NCI-H526 treated with DMSO at 0.1 percent for 48 hours (cell line): ENCODE data around the gene SLCO2A1.

Experiments used
- DNase-seq: peaks from one replicate; lab custom pipeline; 2025; lab: John Stamatoyannopoulos, UW

Gene SLCO2A1

DNA sequence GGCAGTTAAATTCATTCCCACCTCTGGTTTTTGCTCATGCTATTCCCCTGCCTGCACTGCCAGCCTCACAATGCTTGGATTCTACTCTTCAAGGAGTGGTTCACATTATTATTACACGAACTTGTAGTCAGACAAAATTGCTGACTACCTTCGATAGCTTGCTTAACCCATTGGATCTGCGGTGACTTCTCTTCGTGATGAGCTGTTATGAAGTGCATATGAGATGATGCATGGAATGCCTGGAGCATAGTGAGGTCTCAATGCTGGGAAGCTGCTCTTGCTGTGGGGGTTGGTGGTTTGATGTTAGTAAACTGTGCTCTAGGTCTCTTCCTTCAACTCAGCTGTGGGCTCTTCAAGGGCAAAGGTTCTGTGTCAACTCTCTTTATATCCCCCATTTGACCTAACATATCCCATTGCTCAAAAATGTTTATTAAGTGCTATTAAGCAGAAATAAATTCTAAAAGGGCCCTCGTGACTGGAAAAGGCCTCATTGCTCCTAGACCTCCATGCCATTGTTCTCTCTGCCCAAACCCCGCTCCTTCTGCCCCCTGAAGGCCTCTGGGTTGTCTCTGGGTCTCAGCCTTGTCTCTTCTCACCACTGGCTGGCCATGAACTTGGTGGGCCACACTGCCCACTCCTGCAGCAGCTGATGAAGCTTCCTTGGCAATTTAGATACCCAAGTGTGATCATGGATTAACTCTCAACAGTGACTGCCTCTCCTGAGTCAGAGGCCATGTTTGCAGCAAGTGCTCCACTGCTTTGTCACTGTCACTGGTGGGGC, 4.5 kb upstream of the SLCO2A1 start:
- DNase-seq, result no peak

DNA sequence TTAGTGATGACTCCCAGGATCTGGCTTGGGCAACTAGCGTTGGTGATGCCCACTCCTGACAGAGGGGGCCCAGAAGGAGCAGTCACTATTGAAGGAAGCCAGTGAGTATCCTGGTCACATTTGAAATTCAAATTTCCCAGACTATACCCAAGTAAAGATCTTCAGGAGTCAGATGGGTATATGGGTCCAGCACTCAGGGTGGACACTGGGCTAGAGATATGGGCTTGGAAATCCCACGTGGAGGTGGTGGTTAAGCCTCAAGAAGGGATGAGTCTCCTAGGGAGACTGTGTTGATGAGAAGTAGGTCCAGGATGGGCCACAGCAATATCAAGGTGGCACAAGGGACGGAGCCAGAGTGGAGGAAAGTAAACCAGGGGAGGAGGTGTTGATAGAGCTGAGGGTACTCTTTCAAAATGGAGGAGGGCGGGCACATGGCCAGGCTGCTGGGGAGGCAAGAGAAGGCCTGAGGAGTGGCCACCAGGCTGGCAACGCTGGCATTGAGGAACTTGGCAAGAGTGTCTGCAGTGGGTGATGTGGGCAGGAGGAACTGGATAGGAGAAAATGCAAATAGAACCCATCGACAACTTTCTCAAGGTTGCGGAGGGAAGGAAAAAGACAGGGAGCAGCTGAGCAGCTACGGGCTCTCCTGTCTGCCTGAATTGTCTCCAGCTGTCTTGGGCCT, 3.7 kb upstream of the SLCO2A1 start:
- no peak for DNase-seq

DNA sequence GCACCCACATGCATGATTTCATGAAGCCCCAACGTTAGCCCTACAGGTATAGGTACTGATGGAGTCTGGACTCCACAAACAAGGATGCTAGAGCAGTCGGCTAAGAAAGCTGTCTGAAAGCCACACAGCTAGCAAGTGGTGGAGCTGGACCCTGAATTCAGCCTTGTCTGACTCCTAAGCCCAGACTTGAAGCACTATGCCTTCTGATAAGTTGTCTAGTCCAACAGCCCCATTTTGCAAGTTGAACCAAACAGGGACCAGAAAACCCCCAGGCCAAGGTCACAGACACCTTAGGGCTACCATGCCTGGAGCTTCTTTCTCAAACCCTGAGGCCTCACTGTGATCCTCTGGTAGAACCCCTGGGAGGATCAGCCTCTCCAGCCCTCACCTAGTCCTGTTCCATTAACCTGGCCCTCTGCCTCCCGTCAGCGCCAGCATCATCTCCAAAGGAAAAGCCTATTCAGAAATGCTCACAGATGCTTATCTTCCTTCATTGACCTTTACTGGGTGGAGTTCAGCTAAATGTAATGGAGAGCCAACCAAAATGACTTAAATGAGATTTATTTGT, 1.7 kb upstream of the SLCO2A1 start:
- no peak for DNase-seq

DNA sequence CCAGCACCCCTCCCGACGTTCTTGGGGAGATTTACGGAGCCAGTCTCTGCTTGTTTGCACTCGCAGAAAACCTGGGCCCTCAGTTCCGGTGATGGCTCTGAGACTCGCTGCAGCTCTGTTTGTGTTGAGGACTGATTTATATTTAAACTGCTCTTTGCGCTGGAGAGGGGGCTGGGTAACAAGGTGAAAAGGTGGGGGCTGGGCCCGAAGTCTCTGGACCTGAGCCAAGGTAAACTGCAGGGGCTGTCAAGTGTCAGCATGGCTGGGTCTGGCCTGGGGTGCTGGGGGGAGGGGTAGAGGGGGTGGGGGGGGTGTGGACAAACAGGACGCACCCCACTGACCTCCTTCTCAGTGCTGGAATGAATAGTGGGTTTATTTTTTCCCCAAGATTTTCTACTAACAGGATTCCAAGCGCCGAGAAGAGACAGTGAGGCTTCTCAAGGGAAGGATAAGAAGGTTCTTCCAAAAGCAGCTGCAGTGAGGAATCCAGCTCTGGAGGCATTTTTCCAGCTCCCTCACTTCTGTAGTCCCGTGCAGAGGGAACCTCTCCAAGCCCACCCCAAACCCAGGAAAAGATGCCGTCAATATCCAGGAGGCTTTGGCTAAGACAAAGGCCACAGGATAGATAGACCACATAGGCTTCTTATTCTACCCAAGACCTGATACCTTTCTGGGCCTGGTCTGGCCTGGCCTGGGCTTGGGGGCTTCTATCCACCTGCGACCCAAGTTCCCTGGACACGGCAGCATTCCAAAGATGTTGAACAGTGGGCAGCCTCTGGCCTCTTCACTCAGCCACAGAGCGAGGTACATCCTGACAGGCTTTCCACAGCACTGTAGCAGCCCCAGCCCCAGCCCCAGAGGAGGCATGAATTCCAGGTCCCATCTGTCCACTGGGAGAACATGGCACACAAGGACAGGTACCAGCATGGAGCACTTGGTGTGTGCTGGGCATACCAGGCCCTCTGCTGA, 938 bp upstream of the SLCO2A1 start:
- no peak for DNase-seq

DNA sequence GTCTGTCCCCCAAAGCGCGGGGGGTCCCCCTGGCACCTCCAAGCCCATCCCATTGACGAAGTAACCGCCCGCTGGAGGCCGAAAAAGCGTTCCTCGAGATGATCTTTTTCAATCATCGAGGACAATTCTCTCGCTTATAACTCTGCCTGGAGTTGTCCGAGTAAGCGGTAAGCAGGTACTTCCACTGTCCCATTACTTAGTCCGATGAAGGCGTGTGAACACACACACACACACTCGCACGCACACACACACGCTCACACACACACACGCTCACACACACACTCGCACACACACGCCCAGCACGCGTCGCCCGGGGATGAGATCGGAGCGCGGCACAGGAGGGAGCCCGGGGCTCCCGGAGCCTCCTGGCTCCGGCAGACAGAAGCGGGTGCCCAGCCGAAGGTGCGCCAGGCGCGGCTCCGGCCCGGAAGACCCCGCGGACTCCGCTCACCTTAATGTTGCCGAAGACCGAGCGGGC, 430 bp downstream of the SLCO2A1 start:
- no peak for DNase-seq

DNA sequence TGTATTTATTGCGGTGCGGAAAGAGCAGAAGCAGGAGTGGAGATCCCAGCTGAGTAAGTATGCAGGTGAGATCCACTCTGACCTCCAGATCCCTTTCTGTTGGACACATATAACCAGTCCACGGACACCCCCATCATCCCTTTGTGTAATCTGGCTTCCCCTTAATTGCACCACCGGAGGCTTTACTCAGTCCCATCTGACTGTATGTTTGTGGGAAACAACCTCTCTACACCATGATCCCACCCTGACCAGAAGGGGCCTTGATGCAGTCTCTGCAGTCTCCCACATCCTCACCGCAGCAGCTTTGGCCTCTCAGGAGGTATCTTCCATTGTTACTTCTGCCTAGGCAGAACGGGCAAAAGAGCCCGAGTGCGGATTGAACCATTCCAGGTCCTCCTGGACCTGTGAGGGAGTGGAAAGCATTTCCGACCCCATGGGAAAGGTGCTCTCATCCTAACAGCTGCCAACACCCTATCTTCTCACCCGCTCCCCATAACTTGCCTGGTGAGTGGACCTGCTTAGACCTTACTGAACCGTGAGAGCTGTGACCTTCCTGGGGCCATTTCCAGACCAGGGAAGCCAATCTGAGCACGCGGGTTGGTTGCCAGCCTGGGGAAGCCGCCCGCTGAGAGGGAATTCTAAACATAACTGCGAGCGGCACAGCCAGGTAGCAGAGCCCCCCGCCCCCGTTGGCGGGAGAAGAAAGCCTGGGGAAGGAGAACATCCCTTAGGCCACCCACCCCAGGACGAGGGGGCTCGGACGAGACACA, 1.1 kb downstream of the SLCO2A1 start:
- no peak for DNase-seq

DNA sequence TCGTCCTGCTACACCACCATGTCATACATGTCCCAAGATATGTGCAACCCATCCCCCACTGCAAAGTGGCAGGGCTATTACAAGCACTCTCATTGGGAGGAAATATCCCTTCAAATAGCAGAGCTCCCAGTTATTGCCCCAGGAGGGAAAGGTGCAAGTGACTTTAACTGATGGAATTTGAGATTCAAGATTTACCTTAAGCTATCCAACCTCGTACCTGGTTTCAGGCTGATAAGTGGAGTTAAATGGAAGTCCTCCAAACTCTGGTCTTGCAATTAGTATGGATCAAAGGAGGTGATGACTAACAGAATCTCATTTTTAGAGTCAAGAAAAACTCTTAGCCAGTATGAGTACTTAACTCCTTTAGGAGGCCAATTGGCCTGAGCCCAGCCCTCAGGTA, 2.1 kb downstream of the SLCO2A1 start:
- DNase-seq, result no peak

DNA sequence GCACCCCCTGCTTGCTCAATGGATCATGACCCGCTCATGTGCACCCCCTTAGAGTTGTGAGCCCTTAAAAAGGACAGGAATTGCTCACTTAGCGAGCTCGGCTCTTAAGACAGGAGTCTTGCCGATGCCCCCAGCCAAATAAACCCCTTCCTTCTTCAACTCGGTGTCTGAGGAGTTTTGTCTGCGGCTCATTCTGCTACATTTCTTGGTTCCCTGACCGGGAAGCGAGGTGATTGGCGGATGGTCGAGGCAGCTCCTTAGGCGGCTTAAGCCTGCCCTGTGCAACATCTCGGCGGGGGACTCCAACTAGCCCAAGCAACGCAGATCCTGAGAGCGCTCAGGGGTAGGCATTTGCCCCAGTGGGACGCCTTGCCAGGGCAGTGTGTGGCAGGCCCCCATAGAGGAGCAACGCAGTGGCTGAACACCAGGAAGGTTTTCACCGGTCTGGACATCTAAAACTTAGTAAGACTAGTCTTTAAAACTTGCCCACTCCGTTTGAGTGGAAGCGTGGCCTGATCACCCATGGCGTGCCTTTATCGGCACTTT, 9.5 kb downstream of the SLCO2A1 start:
- no peak for DNase-seq

DNA sequence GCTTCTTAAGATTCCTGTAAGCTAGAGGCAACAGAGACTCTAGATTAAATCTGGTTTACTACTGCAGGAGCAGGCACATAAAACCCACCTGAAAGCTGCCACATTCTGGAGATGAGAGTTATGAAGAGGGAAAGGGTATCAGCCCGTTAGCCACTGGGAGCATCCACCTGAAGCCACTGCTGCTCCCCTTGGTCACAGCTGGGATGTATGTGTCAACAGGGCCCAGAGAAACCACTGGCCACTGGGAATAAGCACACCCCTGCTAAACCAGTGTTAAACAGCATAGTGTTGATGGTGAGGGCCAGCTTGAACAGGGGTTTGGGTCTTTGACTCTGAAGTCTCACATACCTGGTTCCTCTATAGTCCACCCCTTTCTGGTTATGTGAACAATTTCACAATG, 10.9 kb downstream of the SLCO2A1 start:
- no peak for DNase-seq

DNA sequence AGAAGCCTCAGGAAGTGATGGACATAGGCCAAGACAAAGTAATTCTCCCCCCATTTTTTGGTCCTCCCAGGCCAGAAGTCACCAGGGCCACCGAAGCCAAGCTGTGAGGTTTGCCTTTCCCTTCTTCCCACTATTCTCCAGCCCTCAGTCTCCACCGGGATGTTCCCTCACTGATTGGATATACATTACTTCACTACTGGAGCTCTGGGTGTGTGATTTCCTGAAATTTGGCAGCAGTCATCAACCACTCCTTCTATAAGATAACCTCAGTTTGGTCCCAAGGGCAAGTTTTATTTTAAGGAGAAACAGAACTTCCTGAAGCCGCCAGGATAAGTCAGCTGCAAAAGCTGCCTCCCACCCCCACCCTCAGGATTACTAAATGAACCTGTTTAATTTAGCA, 11.3 kb downstream of the SLCO2A1 start:
- no peak for DNase-seq

DNA sequence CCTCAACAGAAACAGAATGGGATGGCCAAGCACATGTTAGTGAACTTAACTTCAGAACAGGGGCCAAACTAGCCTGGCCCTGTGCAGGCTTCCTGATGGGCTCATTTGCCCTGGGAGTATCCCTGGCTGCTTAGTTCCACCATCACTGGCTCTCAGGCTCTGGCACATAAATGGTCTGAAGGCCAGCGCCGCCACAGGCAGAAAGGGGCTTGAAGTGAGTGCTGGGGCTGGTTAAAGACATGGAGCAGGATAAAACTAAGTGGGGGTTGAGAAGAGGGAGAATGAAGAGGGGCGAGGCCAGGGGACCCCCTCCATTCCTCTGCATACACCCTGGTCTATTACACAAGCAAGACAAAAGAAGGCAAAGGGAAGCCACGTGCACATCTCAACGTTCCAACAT, 12.2 kb downstream of the SLCO2A1 start:
- no peak for DNase-seq

DNA sequence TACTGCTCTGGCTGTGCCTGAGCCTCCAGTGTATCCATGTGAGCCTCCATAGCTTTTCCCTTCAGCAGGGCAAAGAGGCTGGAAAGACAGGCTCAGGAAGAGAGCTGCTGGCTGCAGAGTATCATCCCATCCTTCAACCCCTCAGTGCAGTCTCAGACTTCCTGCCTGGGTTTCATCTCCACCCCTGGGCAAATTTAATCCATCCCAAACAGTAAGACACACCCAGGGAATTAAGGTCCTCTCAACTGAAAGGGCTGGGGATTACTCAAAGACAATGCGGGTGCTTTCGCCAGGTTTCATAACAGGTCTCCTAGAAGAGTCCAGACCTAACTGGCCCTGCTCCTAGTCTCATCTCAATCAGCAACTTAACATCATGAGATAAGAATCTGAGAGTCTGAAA, 15.5 kb downstream of the SLCO2A1 start:
- no peak for DNase-seq

DNA sequence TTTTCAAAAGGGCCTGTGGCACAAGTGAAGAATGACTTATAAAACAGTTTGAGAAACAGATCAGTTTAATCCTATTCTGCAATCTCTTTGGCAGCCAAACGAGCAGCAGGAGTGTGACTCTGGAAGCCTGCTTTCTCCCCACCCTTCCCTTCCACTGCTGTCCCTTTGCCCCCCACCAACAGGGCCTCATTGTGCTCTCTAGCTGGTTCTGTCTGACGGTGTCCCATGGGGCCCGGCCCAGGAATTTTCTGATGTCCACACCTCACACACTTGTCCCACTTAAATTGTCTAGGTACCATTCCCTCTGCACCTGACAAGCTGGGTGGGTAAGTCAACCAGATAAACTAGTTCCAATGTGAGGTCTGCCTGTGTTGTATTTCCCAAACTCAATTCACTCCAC, 16.4 kb downstream of the SLCO2A1 start:
- no peak for DNase-seq

DNA sequence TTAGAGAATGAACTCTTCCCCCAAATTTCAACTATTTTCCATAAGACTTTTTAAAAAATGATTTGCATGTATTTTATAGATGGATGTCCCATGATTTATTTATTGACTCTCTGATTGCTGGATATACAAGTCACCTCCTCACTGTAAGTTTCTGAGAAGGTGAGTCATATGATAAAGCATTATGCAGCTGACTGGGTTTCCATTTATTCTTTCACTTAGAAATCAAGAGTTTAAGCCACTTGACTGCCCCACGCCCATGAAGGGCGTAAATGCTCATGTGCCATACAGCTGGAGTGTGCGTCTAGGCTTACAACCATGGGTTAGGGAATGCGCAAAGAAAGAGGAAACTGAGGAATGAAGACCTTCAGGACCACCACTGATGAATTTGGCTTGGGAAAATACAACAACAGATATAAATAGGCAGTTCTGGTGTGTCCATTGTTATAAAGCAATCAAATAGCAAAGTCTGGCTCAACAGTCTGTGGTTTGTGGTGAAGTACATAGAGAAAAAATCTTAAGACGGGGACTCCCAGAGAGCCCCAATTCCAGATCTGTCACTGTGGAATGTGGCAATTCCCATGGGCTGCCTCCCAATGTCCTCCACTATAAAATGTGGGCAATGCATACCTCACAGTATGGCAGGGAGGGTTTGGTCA, 20.3 kb downstream of the SLCO2A1 start:
- no peak for DNase-seq

DNA sequence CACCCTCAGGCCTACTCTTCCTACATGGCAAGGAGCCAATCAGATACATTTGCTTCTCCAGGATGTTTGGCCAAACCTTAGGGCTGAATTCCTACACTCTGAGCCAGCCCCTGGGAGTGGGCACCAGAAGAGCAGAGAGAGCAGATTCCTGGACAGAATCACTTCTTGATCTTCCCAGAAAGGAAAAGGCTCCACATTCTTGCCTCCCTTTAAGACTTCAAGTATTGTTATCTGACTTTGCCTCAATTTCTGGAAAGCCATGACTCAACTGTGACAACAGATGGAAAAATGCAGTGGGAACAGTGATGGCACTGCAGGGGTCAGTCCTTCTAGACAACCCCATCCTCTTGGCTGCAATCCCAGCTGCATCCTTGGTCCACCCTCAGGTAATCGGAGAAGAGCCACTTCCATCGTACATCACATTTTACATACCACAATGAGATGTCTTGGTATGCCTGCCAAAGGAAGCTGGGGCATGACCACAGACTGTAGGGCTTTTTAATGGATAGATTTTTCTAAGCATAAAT, 21.0 kb downstream of the SLCO2A1 start:
- no peak for DNase-seq

DNA sequence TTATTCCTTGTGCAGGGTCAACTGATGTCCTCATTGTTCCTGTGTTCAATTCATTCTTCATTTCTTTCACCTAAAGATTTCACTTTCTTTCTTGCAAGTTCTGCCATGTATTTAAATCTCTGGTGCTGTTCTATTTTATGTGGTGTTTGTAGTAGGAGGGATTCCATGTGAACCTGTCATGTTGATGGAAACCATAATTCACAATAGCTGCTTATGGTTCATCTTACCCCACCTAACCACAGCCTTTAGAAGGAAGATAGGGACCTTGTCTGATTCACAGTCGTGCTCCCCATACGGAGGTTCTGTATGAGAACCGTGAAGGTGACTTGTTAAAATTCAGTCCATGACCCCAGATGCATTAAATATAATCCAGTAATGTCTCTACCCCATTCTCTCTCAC, 21.9 kb downstream of the SLCO2A1 start:
- no peak for DNase-seq

DNA sequence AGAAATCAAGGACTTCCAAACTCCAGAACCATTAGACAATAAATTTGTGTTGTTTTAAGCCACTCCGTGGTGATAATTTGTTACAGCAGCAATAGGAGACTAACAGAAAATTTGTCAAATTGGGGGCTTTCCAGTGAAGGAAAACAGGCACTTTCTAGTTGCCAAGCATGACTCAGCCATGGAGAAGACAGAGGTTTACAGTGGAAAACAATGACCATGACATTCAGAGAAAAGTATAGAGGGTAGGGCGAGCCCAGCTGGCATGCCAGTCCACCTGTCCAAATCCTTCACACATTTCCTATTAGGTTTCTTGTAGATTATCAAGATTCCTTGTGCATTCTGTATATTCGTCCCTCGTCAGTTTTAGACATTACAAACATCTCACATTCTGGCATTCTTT, 24.9 kb downstream of the SLCO2A1 start:
- no peak for DNase-seq

DNA sequence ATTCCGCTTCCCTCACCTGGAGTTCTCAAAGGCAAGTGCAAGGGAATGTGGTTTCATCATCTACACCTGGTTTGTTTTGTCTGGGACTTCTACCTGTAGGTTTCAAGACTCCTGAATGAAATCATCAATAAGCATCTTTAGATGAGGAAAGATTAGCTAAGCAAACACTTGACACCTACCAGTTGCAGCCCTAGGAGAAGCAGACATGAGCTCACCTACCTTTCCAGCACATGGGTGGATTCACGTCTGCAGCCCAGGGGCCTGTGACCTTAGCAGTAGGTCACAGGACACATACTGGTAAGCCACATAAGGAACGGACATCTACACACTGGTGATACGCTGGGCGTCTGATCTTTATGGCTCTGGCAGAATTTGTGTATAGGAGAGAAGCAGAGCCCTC, 26.7 kb downstream of the SLCO2A1 start:
- DNase-seq, result no peak

DNA sequence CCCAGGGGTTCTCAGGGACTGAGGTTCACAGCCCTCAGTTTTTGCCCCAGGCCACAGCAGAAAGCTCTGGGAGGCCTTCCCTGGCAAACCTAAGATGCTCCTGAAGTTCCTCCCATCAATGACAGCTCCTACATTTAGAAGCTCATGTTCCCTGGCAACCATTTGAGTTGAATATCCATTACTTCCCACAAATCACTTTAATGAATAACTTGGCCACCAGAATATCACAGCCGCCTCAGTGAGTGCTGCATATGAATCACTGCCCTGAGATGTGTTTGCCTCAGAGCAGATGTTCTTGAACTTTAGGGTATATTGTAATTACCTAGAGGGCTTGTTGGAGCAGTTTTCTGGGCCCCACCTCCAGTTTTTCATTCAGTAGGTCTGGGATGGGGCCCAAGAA, 27.4 kb downstream of the SLCO2A1 start:
- no peak for DNase-seq

DNA sequence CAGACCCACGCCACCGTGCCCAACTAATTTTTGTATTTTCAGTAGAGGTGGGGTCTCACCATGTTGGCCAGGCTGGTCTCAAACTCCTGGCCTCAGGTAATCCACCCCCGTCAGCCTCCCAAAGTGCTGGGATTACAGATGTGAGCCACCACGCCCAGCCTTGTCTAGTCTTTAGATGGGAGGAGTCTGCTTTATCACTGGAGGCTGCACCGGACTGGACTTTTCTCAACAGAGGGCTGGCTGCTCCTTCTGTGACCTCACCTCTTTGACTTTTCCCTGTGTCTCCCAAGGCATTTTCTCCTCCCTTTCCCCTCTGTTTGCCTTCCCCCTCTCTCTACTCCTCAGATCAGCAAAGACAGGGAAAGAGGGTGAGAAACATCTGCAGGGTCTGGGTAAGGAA, 28.5 kb downstream of the SLCO2A1 start:
- no peak for DNase-seq
